Stomach (tissue), 9 donors: ENCODE results near the gene OIP5. TPM values are rescaled to one million over a fixed set of nuclear protein-coding genes. Genes with fewer than 3 reads are reported as not detected.

Experiments
- DNase-seq, 2 donors: peaks; one replicate each; pipeline versions ENCODE4 v3.0.0 to v3.0.0-alpha.2; 2013 to 2019
- H3K27ac ChIP-seq, 5 donors: fragments of 200-600 bp in 4 of 5; sonication (generic) in 4 of 5; one replicate each; pipeline ENCODE4 v1.5.1; 2013 to 2019; ENCODE audit warnings: mild to moderate bottlenecking in 1 of 5, moderate library complexity in 1 of 5
- H3K27me3 ChIP-seq, 3 donors: fragments of 200-600 bp; sonication (generic); one replicate each; pipeline ENCODE4 v1.5.1; 2017 to 2019; ENCODE audit warnings: mixed run types in 1 of 3
- H3K36me3 ChIP-seq, 4 donors: fragments of 200-600 bp; sonication (generic); 1 replicate in 3 of 4; 2 replicates in 1 of 4; pipeline ENCODE4 v1.5.1; 2016 to 2019
- H3K4me1 ChIP-seq, 4 donors: fragments of 200-600 bp; sonication (generic); one replicate each; pipeline ENCODE4 v1.5.1; 2016 to 2019
- H3K4me3 ChIP-seq, 4 donors: fragments of 200-600 bp; sonication (generic) in 3 of 4; one replicate each; pipeline ENCODE4 v1.5.1; 2016 to 2019; ENCODE audit warnings: mild to moderate bottlenecking in 1 of 4
- H3K9me3 ChIP-seq, 4 donors: fragments of 200-600 bp; sonication (generic); one replicate each; pipeline ENCODE4 v1.5.1; 2016 to 2019
- CTCF ChIP-seq, 7 experiments: fragments of 450-650 bp in 4 of 7; fragments of 200-600 bp in 3 of 7; sonication (generic) in 3 of 7; IDR thresholded peaks; one replicate each; pipeline ENCODE4 v1.5.1; 2016 to 2019; ENCODE audit warnings: antibody characterized with exemption in 7 of 7, control low read depth in 2 of 7, mild to moderate bottlenecking in 1 of 7
- EP300 ChIP-seq: sonication (generic); formaldehyde crosslinking; IDR thresholded peaks from one replicate; pipeline ENCODE4 v1.6.1; 2017; ENCODE audit warnings: antibody characterized with exemption
- POLR2A ChIP-seq, 4 donors: fragments of 450-650 bp; IDR thresholded peaks; one replicate each; pipeline ENCODE4 v1.6.1; 2016; ENCODE audit warnings: antibody characterized with exemption in 4 of 4, control low read depth in 2 of 4, mild to moderate bottlenecking in 1 of 4, moderate library complexity in 1 of 4
- POLR2AphosphoS5 ChIP-seq, 3 donors: sonication (generic); formaldehyde crosslinking; IDR thresholded peaks; one replicate each; pipeline ENCODE4 v1.6.1; 2016; ENCODE audit warnings: antibody characterized with exemption in 3 of 3
- WGBS, 5 donors: extraction: QIAGEN DNeasy Blood & Tissue Kit in 3 of 5; methylation state at CpG; one replicate each; pipeline versions ENCODE4 v1.1.5 to v1.1.7; 2013 to 2018; 5-methylcytosine and 5-hydroxymethylcytosine counted together
- intact Hi-C: fragments of 100-400 bp; cut with DNase I; formaldehyde crosslinking; loops from one replicate; pipeline ENCODE4 v1.15.1; 2023; ENCODE audit warnings: low total_unique reads
- polyA plus RNA-seq, 3 donors: library from polyadenylated mRNA; stranded (reverse); fragments of 200-250 nt; gene quantifications; one replicate each; pipeline ENCODE4 v1.2.3, GENCODE V29; 2013
- total RNA-seq, 5 donors: library from RNA; depleted of rRNA; stranded (reverse); fragments of >200 nt; gene quantifications; one replicate each; pipeline versions ENCODE4 v1.1.0 to v1.2.3, GENCODE V29; 2014 to 2016
- donor health status: healthy with polysubstance abuse.
- donor health status: Bipolar disorder and iron deficiency.
- donor health status: healthy.

OIP5 gene
- total and polyA plus RNA-seq, 8 donors = 2.5 to 9.6 (median 4.2) TPM; not detected in 2

DNA sequence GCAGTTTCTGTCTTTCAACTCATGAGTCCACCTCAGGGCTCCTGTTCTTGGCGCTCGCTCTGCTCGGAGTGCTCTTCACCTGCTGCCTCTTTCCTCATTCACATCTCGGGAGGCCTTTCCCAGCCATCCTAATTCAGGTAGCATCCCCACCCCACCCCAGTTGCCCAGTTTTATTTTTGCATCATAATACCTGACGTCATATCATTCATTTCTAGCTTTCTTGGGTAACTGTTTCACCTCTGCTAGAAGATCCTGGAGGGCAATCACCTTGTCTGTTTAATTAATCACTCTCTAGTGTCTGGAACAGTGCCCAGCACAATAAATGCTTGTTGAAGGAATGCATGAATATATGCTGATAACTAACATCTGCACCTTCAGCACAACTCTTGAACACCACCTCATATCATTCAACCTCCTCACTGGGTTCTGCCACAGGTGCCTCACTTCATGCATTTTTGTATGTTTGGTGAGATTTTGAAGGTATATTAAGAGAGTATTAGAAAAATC, 7.9 kb upstream of the OIP5 start:
- TF ChIP-seq POLR2A (IDR thresholded peaks at IDR 0.05) (no peak), POLR2AphosphoS5 (IDR thresholded peaks at IDR 0.05) (no peak), EP300 (no peak), CTCF (IDR thresholded peaks at IDR 0.05) (no peak)
- no peak overlapping the region for H3K4me3 ChIP-seq
- H3K4me1 ChIP-seq = no peaks in the 10 kb centered on the region
- 84 to 92% (median 89%) methylated on average over 5 of the region's 5 CpGs for WGBS, 5 donors
- no peak overlapping the region for H3K27ac ChIP-seq
- no peaks in the 10 kb centered on the region for H3K27me3 ChIP-seq
- no peaks in the 10 kb centered on the region for H3K9me3 ChIP-seq
- intact Hi-C loops = no loop called here
- H3K36me3 ChIP-seq = peaks cover 0 to 10% (median 0%) of the 10 kb centered on the region in 4 donors
- DNase-seq = no peak

DNA sequence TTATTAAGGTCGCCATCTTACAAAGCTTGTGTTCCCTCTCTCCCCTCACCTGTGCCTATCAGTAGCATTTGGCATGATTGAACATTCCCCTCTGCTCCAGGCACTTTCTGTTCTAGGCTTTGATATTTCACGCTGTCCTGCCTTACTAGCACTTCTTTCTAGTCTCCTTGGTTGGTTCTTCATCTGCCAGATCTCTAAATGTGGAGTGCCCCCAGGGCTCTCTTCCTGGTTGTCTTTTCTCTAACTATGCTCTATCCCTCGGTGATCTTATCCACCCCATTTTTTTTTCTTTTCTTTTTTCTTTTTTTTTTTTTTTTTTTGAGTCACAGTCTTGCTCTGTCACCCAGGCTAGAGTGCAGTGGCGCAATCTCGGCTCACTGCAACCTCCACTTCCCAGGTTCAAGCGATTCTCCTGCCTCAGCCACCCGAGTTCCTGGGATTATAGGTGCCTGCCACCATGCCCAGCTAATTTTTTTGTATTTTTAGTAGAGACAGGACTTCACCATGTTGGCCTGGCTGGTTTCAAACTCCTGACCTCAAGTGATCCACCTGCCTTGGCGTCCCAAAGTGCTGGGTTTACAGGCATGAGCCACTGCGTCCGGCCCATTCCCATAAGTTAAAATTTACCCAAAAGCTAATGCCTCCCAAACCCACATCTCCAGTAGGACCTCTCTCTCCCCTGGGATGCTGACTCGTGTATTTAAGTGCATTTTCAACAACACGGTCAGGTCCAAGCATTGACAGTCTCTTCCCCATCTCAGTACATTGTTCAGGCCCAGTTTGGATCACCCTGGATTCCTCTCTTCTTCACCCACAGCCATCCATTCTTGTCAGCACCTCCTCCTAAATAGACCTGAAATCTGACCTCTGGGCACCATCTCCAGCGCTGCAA, 5.5 kb upstream of the OIP5 start:
- intact Hi-C loops = no loop called here

GRCh38 chr15:41337047-41337446, 4.7 kb upstream of the OIP5 start:
- WGBS, 5 donors = 96 to 99% (median 97%) methylated on average over 6 of the region's 6 CpGs
- no peaks in the 10 kb centered on the region for H3K36me3 ChIP-seq
- no peak overlapping the region for H3K4me3 ChIP-seq
- no peak for DNase-seq
- no peak overlapping the region for H3K27ac ChIP-seq
- intact Hi-C loops = no loop called here
- TF ChIP-seq EP300 (no peak), CTCF (IDR thresholded peaks at IDR 0.05) (no peak), POLR2A (IDR thresholded peaks at IDR 0.05) (no peak)
- no peaks in the 10 kb centered on the region for H3K27me3 ChIP-seq
- H3K9me3 ChIP-seq = no peaks in the 10 kb centered on the region
- H3K4me1 ChIP-seq = peaks cover 10 to 18% (median 10%) of the 10 kb centered on the region in 4 donors

More for the DNA sequence above, 5.5 kb upstream of the OIP5 start:
- no peak overlapping the region for H3K27ac ChIP-seq
- H3K9me3 ChIP-seq = no peaks in the 10 kb centered on the region
- H3K36me3 ChIP-seq = peaks cover 0 to 6% (median 0%) of the 10 kb centered on the region in 4 donors
- H3K27me3 ChIP-seq = no peaks in the 10 kb centered on the region
- H3K4me1 ChIP-seq = peaks cover 10 to 18% (median 10%) of the 10 kb centered on the region in 4 donors
- no peak overlapping the region for H3K4me3 ChIP-seq
- TF ChIP-seq CTCF (IDR thresholded peaks at IDR 0.05) (no peak), POLR2AphosphoS5 (IDR thresholded peaks at IDR 0.05) (no peak), POLR2A (IDR thresholded peaks at IDR 0.05) (no peak), EP300 (no peak)
- no peak for DNase-seq
- 87 to 91% (median 89%) methylated on average over 13 of the region's 13 CpGs for WGBS, 5 donors

DNA sequence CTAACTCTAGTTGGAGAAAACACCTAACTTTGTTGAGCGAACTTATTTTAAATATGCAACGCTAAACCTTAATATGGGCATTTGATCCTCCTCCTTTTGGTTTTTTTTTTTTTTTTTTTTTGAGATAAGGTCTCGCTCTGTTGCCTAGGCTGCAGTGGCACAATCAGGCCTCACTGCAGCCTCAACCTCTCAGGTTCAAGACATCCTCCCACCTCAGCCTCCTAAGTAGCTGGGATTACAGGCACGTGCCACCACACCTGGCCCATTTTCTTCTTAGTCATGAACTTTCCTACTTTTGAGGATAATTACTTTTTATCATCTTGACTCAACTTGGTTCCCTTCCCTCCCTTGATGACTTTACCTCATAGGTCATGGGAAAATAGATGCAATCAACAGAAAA, 4.2 kb upstream of the OIP5 start:
- H3K27me3 ChIP-seq = no peaks in the 10 kb centered on the region
- no peak overlapping the region for H3K27ac ChIP-seq
- H3K9me3 ChIP-seq = no peaks in the 10 kb centered on the region
- peaks cover 10 to 23% (median 15%) of the 10 kb centered on the region in 4 donors for H3K4me1 ChIP-seq
- no peak for TF ChIP-seq POLR2AphosphoS5 (IDR thresholded peaks at IDR 0.05)
- TF ChIP-seq CTCF (IDR thresholded peaks at IDR 0.05) = no peak
- no peak for TF ChIP-seq POLR2A (IDR thresholded peaks at IDR 0.05)
- no peak for TF ChIP-seq EP300
- intact Hi-C loops = no loop called here
- no peak for DNase-seq
- H3K4me3 ChIP-seq = no peak overlapping the region
- H3K36me3 ChIP-seq = no peaks in the 10 kb centered on the region
- WGBS, 5 donors = 68 to 89% (median 80%) methylated on average over 4 of the region's 4 CpGs
